GM10266 (cell line): ENCODE measurements around the gene ROBO2.

Experiments
- DNase-seq: peaks from one replicate; pipeline ENCODE4 v3.0.0; 2012; ENCODE audit errors: extremely low spot score
- CTCF ChIP-seq: IDR thresholded peaks from 2 replicates; pipeline ENCODE4 v1.5.1; 2012; ENCODE audit warnings: mild to moderate bottlenecking, low read depth; ENCODE audit not compliant: control insufficient read depth, insufficient read depth; ENCODE audit errors: missing control alignments

ROBO2 gene

DNA sequence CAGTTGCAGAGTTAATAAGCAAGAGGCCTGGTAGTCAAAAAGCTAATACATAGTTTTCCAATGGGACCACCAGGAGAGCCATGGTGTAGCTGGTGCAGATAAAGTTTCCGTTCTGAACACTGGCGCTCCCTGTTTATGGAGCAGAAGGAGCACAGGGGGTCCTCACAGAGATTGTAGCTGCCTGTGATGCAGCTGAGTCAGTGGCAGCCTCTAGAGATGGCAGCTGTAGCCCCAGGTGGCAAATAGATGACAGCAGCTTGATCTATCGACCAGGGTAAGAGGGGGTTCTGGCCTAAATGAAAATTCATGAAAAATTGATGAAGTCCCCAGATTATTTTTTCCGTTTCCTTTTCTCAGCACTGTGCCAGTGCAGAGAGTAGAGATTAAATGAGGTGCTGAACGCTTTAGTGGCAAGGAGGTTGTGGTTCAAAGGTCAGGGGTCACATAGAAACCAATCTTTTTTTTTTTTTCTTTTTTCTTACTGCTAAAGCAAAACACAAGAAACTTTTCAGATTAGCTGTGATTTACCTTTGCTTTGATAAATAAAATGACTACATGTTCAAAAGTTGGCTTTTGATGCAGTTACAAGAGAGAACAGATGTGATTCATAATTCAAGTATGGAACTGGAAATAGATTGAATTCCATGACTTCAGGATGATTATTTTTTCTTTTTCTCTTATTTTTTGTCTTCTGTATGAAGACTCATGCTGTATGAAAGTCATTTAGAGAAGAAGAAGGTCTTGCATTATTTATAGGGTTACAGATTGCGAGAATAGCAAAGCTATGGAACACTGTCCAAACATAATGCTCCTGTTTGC lies 63.3 kb downstream of the ROBO2 start:
- no peak for DNase-seq
- TF ChIP-seq CTCF: no peak

GRCh38 chr3:77122652-77123051 lies 82.8 kb downstream of the ROBO2 start:
- no peak for TF ChIP-seq CTCF

GRCh38 chr3:77125966-77126365 lies 86.1 kb downstream of the ROBO2 start:
- no peak for DNase-seq
- no peak for TF ChIP-seq CTCF

More at GRCh38 chr3:77122652-77123051, 82.8 kb downstream of the ROBO2 start:
- DNase-seq: no peak

GRCh38 chr3:77134769-77135168 lies 94.9 kb downstream of the ROBO2 start:
- no peak for TF ChIP-seq CTCF
- DNase-seq: no peak

GRCh38 chr3:77137559-77137958 lies 97.7 kb downstream of the ROBO2 start:
- DNase-seq: no peak
- TF ChIP-seq CTCF: no peak

DNA sequence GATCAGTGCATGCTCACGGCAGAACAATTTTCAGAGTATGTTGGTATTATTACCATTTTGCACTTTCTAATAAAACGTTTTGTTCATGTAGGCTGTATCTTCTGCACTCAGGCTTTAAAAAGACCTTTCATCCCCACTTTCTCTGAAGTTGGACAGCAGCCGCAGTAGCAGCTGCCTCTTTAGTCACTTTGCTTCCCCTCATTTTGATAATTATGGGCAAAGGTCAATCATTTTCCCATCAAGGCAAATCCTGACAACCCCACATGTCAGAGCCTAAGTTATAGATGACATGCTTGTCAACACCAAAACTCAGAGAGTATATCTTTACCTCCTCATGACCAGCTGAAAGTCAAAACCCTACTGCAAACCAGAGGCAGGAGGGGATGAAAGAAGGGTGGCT lies 99.7 kb downstream of the ROBO2 start:
- TF ChIP-seq CTCF: no peak
- no peak for DNase-seq

GRCh38 chr3:77141423-77141822 lies 101.5 kb downstream of the ROBO2 start:
- no peak for TF ChIP-seq CTCF
- DNase-seq: no peak
